HAP-1 (cell line): ENCODE results near the gene POLDIP3.
"Not testable (repeated sequence)": the region's sequence is repeated elsewhere in the genome, so short reads cannot be mapped to it uniquely, and the experiment has no call there.

Experiments used
- DNase-seq, 2 experiments: peaks; one replicate each; pipeline ENCODE4 v3.0.0-alpha.2; 2016 to 2020; ENCODE audit warnings: low spot score in 2 of 2
- H3K27me3 ChIP-seq: fragments of 250-450 bp; sonication (Bioruptor Pico); 2 replicates; pipeline ENCODE4 v1.5.1; 2020; ENCODE audit warnings: low read depth, mild to moderate bottlenecking, moderate library complexity
- H3K36me3 ChIP-seq: fragments of 250-450 bp; sonication (Bioruptor Pico); replicated peaks from 2 replicates; pipeline ENCODE4 v1.5.1; 2020; ENCODE audit warnings: mild to moderate bottlenecking
- H3K4me1 ChIP-seq: fragments of 250-450 bp; sonication (Bioruptor Pico); 2 replicates; pipeline ENCODE4 v1.5.1; 2020; ENCODE audit warnings: mild to moderate bottlenecking
- H3K4me3 ChIP-seq: fragments of 250-450 bp; sonication (Bioruptor Pico); 2 replicates; pipeline ENCODE4 v1.5.1; 2020; ENCODE audit warnings: mild to moderate bottlenecking, moderate library complexity
- H3K9me3 ChIP-seq: fragments of 250-450 bp; sonication (Bioruptor Pico); 2 replicates; pipeline ENCODE4 v1.5.1; 2020; ENCODE audit warnings: mild to moderate bottlenecking, moderate library complexity
- in situ Hi-C: fragments of 300-500 bp; cut with MboI; formaldehyde crosslinking; loops from 3 replicates; pipeline ENCODE4 v1.14.3; 2020; ENCODE audit warnings: low sequenced_read_pairs, inconsistent platforms, mixed read lengths

POLDIP3 gene

GRCh38 chr22:42536634-42537033 is 78.0 kb downstream of the POLDIP3 start:
- DNase-seq, H3K4me3 ChIP-seq, H3K4me1 ChIP-seq, H3K27me3 ChIP-seq, H3K9me3 ChIP-seq, in situ Hi-C loops, H3K36me3 ChIP-seq: not testable (repeated sequence)

GRCh38 chr22:42536166-42536565 is 78.5 kb downstream of the POLDIP3 start:
- Histone ChIP-seq H3K4me3 (no peak overlapping the region), H3K4me1 (no peaks in the 10 kb centered on the region), H3K9me3 (no peaks in the 10 kb centered on the region), H3K27me3 (no peaks in the 10 kb centered on the region), H3K36me3 (no peaks in the 10 kb centered on the region)
- in situ Hi-C loops: no loop called here
- no peak for DNase-seq

GRCh38 chr22:42535082-42535731 is 79.5 kb downstream of the POLDIP3 start:
- H3K9me3 ChIP-seq, H3K36me3 ChIP-seq, H3K27me3 ChIP-seq, H3K4me1 ChIP-seq, H3K4me3 ChIP-seq, DNase-seq, in situ Hi-C loops: not testable (repeated sequence)
